SU-DHL-6 (cell line): ENCODE data around the gene MAP3K4.

Source experiments
- EZH2phosphoT487 ChIP-seq: fragments of 200-600 bp; sonication (generic), shearing (Covaris generic); conservative IDR thresholded peaks from 2 replicates; pipeline ENCODE4 v1.6.1; 2018; ENCODE audit warnings: mild to moderate bottlenecking, antibody characterized with exemption, low read length, moderate library complexity, mixed read lengths
- TF ChIP-seq, protein P1 (sequence below): fragments of 200-600 bp; sonication (generic); IDR thresholded peaks from one replicate; pipeline ENCODE4 v1.5.1; 2017; ENCODE audit warnings: antibody characterized with exemption, mild to moderate bottlenecking, low read length, moderate library complexity; ENCODE audit not compliant: insufficient read depth, poor library complexity, severe bottlenecking

GRCh38 chr6:161100072-161100471, 108.5 kb downstream of the MAP3K4 start:
- TF ChIP-seq, protein P1, sequence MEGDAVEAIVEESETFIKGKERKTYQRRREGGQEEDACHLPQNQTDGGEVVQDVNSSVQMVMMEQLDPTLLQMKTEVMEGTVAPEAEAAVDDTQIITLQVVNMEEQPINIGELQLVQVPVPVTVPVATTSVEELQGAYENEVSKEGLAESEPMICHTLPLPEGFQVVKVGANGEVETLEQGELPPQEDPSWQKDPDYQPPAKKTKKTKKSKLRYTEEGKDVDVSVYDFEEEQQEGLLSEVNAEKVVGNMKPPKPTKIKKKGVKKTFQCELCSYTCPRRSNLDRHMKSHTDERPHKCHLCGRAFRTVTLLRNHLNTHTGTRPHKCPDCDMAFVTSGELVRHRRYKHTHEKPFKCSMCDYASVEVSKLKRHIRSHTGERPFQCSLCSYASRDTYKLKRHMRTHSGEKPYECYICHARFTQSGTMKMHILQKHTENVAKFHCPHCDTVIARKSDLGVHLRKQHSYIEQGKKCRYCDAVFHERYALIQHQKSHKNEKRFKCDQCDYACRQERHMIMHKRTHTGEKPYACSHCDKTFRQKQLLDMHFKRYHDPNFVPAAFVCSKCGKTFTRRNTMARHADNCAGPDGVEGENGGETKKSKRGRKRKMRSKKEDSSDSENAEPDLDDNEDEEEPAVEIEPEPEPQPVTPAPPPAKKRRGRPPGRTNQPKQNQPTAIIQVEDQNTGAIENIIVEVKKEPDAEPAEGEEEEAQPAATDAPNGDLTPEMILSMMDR = no peak
- TF ChIP-seq EZH2phosphoT487 = no peak
